GM12872 (cell line): ENCODE data around the gene PLAGL2.

Experiments
- TF ChIP-seq, protein P1 (sequence below): IDR thresholded peaks from 3 replicates; pipeline ENCODE4 v1.5.1; 2011; ENCODE audit warnings: low read depth, mild to moderate bottlenecking, low read length, moderate library complexity; ENCODE audit not compliant: insufficient read depth

The PLAGL2 gene

DNA sequence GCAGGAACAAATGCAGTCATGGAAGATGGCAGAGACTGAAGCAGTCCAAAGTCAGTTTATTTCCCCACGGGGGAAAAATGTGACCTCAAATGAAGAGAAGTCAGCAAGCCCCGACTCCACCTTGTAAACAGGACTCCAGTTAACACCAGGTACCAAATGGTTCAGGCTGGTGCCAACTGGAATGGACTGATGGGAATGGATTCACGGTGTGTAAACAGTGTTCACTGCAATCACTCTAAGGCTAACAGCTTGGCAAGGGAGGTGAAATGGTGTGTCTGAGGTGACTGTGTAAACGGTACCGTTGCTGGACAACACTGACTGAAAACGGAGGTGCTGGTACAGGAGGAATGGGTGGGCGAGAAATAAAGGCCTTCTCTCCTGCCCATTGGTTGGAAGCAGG lies 12.0 kb downstream of the PLAGL2 start:
- TF ChIP-seq, protein P1, sequence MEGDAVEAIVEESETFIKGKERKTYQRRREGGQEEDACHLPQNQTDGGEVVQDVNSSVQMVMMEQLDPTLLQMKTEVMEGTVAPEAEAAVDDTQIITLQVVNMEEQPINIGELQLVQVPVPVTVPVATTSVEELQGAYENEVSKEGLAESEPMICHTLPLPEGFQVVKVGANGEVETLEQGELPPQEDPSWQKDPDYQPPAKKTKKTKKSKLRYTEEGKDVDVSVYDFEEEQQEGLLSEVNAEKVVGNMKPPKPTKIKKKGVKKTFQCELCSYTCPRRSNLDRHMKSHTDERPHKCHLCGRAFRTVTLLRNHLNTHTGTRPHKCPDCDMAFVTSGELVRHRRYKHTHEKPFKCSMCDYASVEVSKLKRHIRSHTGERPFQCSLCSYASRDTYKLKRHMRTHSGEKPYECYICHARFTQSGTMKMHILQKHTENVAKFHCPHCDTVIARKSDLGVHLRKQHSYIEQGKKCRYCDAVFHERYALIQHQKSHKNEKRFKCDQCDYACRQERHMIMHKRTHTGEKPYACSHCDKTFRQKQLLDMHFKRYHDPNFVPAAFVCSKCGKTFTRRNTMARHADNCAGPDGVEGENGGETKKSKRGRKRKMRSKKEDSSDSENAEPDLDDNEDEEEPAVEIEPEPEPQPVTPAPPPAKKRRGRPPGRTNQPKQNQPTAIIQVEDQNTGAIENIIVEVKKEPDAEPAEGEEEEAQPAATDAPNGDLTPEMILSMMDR, result no peak

DNA sequence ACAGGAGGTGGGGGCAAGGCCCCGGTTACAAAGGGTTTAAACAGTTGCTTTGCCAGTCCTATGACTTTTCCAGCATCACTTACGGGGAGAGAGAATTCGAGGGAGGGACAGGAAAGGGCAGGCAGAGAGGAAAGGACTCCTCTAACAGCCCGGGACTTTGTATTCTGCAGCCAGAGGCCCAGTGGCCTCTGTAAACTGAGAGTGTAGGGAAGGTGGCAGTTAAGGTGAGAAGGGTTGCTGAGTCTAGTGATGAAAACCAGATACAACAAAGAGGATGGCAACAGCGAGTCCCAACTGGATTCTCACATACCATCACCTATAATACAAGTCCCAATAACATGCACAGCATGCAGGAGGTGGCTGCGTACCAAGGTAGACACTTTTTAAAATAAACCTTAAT lies 13.5 kb downstream of the PLAGL2 start:
- TF ChIP-seq, protein P1, result no peak

DNA sequence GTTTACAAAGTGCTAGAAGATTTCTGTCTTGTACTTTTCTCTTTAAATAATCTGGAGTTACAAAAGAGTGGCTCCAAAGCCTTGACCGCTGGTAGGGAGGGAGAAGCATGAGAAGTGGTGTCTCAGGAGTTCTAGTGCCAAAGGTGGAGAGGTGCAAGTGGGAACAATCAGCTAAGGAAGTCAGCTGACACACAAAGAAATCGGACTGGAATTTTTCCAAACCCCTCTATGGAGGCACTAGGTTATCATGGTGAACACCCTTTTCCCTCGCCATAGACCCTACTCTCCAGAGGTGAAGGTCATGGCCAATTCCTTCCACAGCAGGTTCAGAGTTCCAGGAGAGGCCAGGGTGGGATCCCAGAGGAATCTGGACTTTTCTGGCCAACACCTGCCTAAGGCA lies 14.8 kb downstream of the PLAGL2 start:
- TF ChIP-seq, protein P1, result no peak

DNA sequence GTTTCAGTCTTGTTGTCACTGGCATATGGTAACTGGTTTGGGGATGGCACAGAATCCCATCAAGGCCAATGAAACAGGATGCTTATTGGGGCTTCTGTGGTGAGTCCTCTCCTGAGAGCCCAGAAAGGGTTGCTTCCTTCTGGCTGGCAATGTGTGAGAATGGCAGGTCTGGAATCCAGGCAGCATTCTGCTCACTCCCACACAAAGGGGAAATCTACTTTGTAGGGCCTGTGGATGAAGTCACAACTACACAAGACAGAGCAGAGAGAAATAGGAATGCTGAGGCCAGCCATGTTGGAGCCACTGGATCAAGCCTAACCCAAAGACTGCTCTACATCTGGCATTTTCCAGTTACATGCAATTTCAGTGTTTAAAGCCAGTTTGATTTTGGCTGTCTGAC lies 15.7 kb downstream of the PLAGL2 start:
- TF ChIP-seq, protein P1, result no peak

DNA sequence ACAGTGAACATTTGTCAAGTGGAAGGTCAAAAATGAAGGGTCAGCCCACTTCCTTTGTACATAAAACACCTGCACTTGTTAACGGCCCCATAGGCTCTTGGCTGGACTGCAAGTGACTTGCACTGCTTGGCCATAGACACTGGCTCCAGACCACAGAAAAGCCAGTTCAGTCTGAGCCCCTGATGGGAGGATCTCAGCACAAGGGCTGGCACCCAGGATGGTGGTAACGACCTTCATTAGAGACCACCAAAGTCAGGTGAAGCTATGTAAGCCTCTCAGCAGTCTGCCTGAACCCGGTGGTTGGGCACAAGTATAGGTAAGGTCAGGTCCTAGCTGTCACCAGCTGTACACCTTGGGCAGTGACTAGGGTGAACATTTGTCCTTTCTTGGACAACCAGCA lies 16.1 kb downstream of the PLAGL2 start:
- TF ChIP-seq, protein P1, result no peak

GRCh38 chr20:32190616-32191415 lies 16.7 kb downstream of the PLAGL2 start:
- TF ChIP-seq, protein P1, result no peak

- TF ChIP-seq, protein P1, result no peak
Measured at GRCh38 chr20:32189691-32190615, 17.6 kb downstream of the PLAGL2 start.
